HepG2 (cell line): ENCODE measurements around the gene TTC38. TPM values are rescaled to one million over a fixed set of nuclear protein-coding genes. Genes with fewer than 3 reads are reported as not detected.

Experiments
- AKAP8 ChIP-seq: sonication (generic); formaldehyde crosslinking; IDR thresholded peaks from 2 replicates; pipeline ENCODE4 v1.5.1; 2020; ENCODE audit warnings: mild to moderate bottlenecking, missing genetic modification reagents
- CCAR2 ChIP-seq: fragments of 200-400 bp; formaldehyde crosslinking; optimal IDR thresholded peaks from 2 replicates; pipeline ENCODE3; 2018; ENCODE audit warnings: low read depth, mild to moderate bottlenecking, low read length, moderate library complexity
- ETV6 ChIP-seq: sonication (generic); formaldehyde crosslinking; conservative IDR thresholded peaks from 2 replicates; pipeline ENCODE4 v1.4.0; 2020; ENCODE audit warnings: missing genetic modification reagents
- HOXA5 ChIP-seq: sonication (generic); formaldehyde crosslinking; IDR thresholded peaks from 2 replicates; pipeline ENCODE4 v1.4.0; 2020; ENCODE audit warnings: missing genetic modification reagents
- KDM4B ChIP-seq: sonication (generic); formaldehyde crosslinking; IDR thresholded peaks from 2 replicates; pipeline ENCODE4 v1.4.0; 2020; ENCODE audit warnings: missing genetic modification reagents
- NFE2L2 ChIP-seq: fragments of 150-350 bp; IDR thresholded peaks from 2 replicates; pipeline ENCODE4 v1.6.1; 2014; ENCODE audit warnings: low read length
- RBAK ChIP-seq: sonication (generic); formaldehyde crosslinking; IDR thresholded peaks from 2 replicates; pipeline ENCODE4 v1.5.1; 2020; ENCODE audit warnings: mild to moderate bottlenecking, missing genetic modification reagents
- RNF2 ChIP-seq: fragments of 450-650 bp; conservative IDR thresholded peaks from 2 replicates; pipeline ENCODE4 v1.6.1; 2016; ENCODE audit warnings: low read depth
- SAFB2 ChIP-seq: sonication (generic); formaldehyde crosslinking; IDR thresholded peaks from 2 replicates; pipeline ENCODE4 v1.5.1; 2020; ENCODE audit warnings: missing genetic modification reagents, low read depth, mild to moderate bottlenecking, borderline replicate concordance
- TEAD2 ChIP-seq: sonication (generic); formaldehyde crosslinking; IDR thresholded peaks from 2 replicates; pipeline ENCODE4 v1.9.0; 2021; ENCODE audit warnings: missing genetic modification reagents
- TOPORS ChIP-seq: sonication (generic); formaldehyde crosslinking; IDR thresholded peaks from 2 replicates; pipeline ENCODE4 v1.8.0; 2023; ENCODE audit warnings: mild to moderate bottlenecking, missing genetic modification reagents
- XBP1 ChIP-seq: sonication (generic); formaldehyde crosslinking; IDR thresholded peaks from 2 replicates; pipeline ENCODE4 v1.5.0; 2020; ENCODE audit warnings: missing genetic modification reagents
- ZNF253 ChIP-seq: sonication (generic); formaldehyde crosslinking; IDR thresholded peaks from 2 replicates; pipeline ENCODE4 v1.8.0; 2022; ENCODE audit warnings: mild to moderate bottlenecking, missing genetic modification reagents, borderline replicate concordance
- ZNF337 ChIP-seq: sonication (generic); formaldehyde crosslinking; IDR thresholded peaks from 2 replicates; pipeline ENCODE4 v1.5.1; 2020; ENCODE audit warnings: missing genetic modification reagents, low read depth, mild to moderate bottlenecking, borderline replicate concordance
- ZNF563 ChIP-seq: sonication (generic); formaldehyde crosslinking; IDR thresholded peaks from 2 replicates; pipeline ENCODE4 v1.8.0; 2022; ENCODE audit warnings: mild to moderate bottlenecking, moderate library complexity, missing genetic modification reagents
- ZNF7 ChIP-seq: IDR thresholded peaks from 2 replicates; pipeline ENCODE4 v1.6.1; 2016; ENCODE audit warnings: missing biosample characterization, missing genetic modification reagents
- ZNF75D ChIP-seq: sonication (generic); formaldehyde crosslinking; IDR thresholded peaks from 2 replicates; pipeline ENCODE4 v1.8.1; 2023; ENCODE audit warnings: missing genetic modification reagents, mild to moderate bottlenecking, borderline replicate concordance
- ZNF761 ChIP-seq: sonication (generic); formaldehyde crosslinking; conservative IDR thresholded peaks from 2 replicates; pipeline ENCODE4 v1.4.0; 2020; ENCODE audit warnings: mild to moderate bottlenecking, missing genetic modification reagents
- ZNF768 ChIP-seq: sonication (generic); formaldehyde crosslinking; IDR thresholded peaks from 2 replicates; pipeline ENCODE4 v1.4.0; 2020; ENCODE audit warnings: missing genetic modification reagents
- ZNF773 ChIP-seq: sonication (generic); formaldehyde crosslinking; IDR thresholded peaks from 2 replicates; pipeline ENCODE4 v1.4.0; 2020; ENCODE audit warnings: missing genetic modification reagents, borderline replicate concordance
- polyA plus RNA-seq, 8 experiments: library from polyadenylated mRNA; depleted of rRNA in 3 of 8; stranded (reverse) in 7 of 8; unstranded in 1 of 8; fragments of >200 nt; fragmentation: Illumina TruSeq in 4 of 8; extraction: Trizol in 4 of 8; gene quantifications; 2 replicates each; pipeline versions ENCODE4 v1.2.1 to v1.2.3, GENCODE V29; 2011 to 2016; ENCODE audit warnings: low read depth in 4 of 8, missing spikeins in 1 of 8, mixed read lengths in 1 of 8; ENCODE audit not compliant: insufficient read depth in 1 of 8
- total RNA-seq, 5 experiments: library from RNA; depleted of rRNA; stranded (reverse); fragments of >200 nt; fragmentation: Illumina TruSeq; extraction: Trizol; gene quantifications; 2 replicates each; pipeline ENCODE4 v1.2.3, GENCODE V29; 2016; ENCODE audit warnings: low read depth in 1 of 5
- TF ChIP-seq, protein P1 (sequence below): sonication (generic); formaldehyde crosslinking; IDR thresholded peaks from 2 replicates; pipeline ENCODE4 v1.5.1; 2020; ENCODE audit warnings: mild to moderate bottlenecking, moderate library complexity, missing genetic modification reagents
- TF ChIP-seq, protein P2 (sequence below): sonication (generic); formaldehyde crosslinking; IDR thresholded peaks from 2 replicates; pipeline ENCODE4 v1.4.0; 2020; ENCODE audit warnings: missing genetic modification reagents
- TF ChIP-seq, protein P3 (sequence below): sonication (generic); formaldehyde crosslinking; IDR thresholded peaks from 2 replicates; pipeline ENCODE4 v1.8.1; 2022; ENCODE audit warnings: low read depth, mild to moderate bottlenecking, missing genetic modification reagents
- TF ChIP-seq, protein P4 (sequence below): sonication (generic); formaldehyde crosslinking; IDR thresholded peaks from 2 replicates; pipeline ENCODE4 v1.4.0; 2020; ENCODE audit warnings: missing genetic modification reagents

TTC38 gene
- total and polyA plus RNA-seq, 2 of the 13 experiments (the other 11 are each of a cell fraction or from before 2014, with no cell fraction given), result 101 to 105 TPM

DNA sequence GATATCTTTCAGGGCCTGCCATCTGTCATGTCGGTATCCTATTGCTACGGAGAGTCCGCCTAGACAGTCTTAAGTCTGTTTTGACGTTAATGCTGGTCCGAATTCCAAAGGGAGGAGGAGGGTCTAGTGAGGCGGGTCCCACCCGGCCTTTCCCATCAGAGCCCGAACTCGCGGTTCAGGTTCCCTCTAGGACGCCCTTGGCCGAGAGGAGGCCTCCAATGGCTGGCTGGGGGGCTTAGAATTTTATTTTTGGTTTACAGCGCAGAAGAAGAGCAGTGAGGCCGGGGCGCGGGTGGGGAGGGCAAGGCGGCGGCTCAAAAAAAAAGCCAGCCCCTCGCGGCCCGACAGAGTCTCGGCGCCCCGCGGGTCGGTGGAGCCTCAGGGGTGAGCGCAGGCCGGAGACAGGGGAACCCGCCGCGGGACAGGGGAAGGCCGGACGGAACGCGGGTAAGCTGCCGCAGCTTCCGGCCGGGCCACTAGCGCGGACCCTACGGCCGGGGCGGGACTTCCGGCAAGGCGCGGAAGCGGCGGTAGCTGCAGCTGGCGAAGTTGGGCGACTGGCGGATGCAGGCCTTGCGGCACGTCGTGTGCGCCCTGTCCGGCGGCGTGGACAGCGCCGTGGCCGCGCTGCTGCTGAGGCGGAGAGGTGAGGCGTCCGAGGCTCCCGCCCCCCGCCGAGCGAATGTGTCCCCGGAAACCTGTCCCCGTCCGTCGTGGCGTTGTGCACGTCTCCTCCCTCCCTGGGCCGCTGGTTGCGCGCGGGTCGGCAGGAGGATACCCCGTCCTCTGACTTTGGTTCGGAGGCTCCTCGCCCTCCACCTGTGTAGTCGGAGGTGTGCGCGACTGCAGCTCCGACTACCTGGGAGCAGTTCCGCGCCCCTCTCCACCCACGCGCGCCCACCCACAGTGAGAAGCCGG is 67.7 kb downstream of the TTC38 start, which contains the start of gene TRMU (continued):
- TF ChIP-seq SAFB2 (CRISPR knock-in tag) (no peak; the same call in 1 of the 2 replicates), HOXA5 (peak; percentile 89), AKAP8 (no peak), ZNF337 (CRISPR knock-in tag) (no peak), ZNF75D (no peak), ZNF253 (CRISPR knock-in tag) (no peak), NFE2L2 (no peak), XBP1 (peak; percentile 76; the same call in 1 of the 2 replicates), RNF2 (0 out of 2 replicates have a peak, but pooled peaks have one; percentile 32), ZNF768 (CRISPR knock-in tag) (peak; percentile 69), TEAD2 (CRISPR knock-in tag) (0 out of 2 replicates have a peak, but pooled peaks have one; percentile 73), ZNF7 (CRISPR knock-in tag) (peak; percentile 45; the same call in 1 of the 2 replicates), ZNF761 (CRISPR knock-in tag) (peak; percentile 80), CCAR2 (peak; percentile 81), TOPORS (CRISPR knock-in tag) (no peak; the same call in 1 of the 2 replicates), RBAK (no peak), ZNF563 (CRISPR knock-in tag) (peak; percentile 93), KDM4B (peak; percentile 93), ZNF773 (CRISPR knock-in tag) (peak; percentile 84; the same call in 1 of the 2 replicates), ETV6 (CRISPR knock-in tag) (peak; percentile 87)
- TF ChIP-seq, protein P1, sequence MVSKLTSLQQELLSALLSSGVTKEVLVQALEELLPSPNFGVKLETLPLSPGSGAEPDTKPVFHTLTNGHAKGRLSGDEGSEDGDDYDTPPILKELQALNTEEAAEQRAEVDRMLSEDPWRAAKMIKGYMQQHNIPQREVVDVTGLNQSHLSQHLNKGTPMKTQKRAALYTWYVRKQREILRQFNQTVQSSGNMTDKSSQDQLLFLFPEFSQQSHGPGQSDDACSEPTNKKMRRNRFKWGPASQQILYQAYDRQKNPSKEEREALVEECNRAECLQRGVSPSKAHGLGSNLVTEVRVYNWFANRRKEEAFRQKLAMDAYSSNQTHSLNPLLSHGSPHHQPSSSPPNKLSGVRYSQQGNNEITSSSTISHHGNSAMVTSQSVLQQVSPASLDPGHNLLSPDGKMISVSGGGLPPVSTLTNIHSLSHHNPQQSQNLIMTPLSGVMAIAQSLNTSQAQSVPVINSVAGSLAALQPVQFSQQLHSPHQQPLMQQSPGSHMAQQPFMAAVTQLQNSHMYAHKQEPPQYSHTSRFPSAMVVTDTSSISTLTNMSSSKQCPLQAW (CRISPR knock-in tag), result peak; percentile 60; the same call in 1 of the 2 replicates
- TF ChIP-seq, protein P2, sequence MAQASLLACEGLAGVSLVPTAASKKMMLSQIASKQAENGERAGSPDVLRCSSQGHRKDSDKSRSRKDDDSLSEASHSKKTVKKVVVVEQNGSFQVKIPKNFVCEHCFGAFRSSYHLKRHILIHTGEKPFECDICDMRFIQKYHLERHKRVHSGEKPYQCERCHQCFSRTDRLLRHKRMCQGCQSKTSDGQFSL (CRISPR knock-in tag), result peak; percentile 79; the same call in 1 of the 2 replicates
- TF ChIP-seq, protein P3, sequence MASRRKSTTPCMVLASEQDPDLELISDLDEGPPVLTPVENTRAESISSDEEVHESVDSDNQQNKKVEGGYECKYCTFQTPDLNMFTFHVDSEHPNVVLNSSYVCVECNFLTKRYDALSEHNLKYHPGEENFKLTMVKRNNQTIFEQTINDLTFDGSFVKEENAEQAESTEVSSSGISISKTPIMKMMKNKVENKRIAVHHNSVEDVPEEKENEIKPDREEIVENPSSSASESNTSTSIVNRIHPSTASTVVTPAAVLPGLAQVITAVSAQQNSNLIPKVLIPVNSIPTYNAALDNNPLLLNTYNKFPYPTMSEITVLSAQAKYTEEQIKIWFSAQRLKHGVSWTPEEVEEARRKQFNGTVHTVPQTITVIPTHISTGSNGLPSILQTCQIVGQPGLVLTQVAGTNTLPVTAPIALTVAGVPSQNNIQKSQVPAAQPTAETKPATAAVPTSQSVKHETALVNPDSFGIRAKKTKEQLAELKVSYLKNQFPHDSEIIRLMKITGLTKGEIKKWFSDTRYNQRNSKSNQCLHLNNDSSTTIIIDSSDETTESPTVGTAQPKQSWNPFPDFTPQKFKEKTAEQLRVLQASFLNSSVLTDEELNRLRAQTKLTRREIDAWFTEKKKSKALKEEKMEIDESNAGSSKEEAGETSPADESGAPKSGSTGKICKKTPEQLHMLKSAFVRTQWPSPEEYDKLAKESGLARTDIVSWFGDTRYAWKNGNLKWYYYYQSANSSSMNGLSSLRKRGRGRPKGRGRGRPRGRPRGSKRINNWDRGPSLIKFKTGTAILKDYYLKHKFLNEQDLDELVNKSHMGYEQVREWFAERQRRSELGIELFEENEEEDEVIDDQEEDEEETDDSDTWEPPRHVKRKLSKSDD (CRISPR knock-in tag), result peak; percentile 78
- TF ChIP-seq, protein P4, sequence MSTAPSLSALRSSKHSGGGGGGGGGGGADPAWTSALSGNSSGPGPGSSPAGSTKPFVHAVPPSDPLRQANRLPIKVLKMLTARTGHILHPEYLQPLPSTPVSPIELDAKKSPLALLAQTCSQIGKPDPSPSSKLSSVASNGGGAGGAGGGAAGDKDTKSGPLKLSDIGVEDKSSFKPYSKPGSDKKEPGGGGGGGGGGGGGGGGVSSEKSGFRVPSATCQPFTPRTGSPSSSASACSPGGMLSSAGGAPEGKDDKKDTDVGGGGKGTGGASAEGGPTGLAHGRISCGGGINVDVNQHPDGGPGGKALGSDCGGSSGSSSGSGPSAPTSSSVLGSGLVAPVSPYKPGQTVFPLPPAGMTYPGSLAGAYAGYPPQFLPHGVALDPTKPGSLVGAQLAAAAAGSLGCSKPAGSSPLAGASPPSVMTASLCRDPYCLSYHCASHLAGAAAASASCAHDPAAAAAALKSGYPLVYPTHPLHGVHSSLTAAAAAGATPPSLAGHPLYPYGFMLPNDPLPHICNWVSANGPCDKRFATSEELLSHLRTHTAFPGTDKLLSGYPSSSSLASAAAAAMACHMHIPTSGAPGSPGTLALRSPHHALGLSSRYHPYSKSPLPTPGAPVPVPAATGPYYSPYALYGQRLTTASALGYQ (CRISPR knock-in tag), result peak; percentile 80
